ENCODE data around the gene HIVEP2. TPM values are rescaled to one million over a fixed set of nuclear protein-coding genes. Genes with fewer than 3 reads are reported as not detected.

Gene HIVEP2
- total and polyA plus RNA-seq, 2 donors (not counting 3 experiments of a cell fraction or from before 2014, with no cell fraction given): 1.3 to 4.7 TPM

- no TSS peak for BruUV-seq (replicated peaks)
- dilution Hi-C loops (cut with MboI; ENCODE audit: extremely low pct_ligation_motif_present, low sequenced_read_pairs) (no loop called here), intact Hi-C loops (cut with micrococcal nuclease) (no loop called here)
- H3K4me1 ChIP-seq (ENCODE audit: control insufficient read depth, extremely low read depth, insufficient read depth, low read length): no peaks in the 10 kb centered on the region
- H2AFZ ChIP-seq (ENCODE audit: low read depth, low read length): no peak overlapping the region
- ChIA-PET CTCF (interaction anchor here (0.7 to 0.9 kb wide), 3 partner anchors 9 to 22 kb away, joined by 3 read pairs; no protein-coding TSS in a partner anchor), POLR2A (no interaction called here)
- no peak for DNase-seq (ENCODE audit: low read depth, low spot score)
- TF ChIP-seq FOS (IDR thresholded peaks at IDR 0.05; ENCODE audit: borderline replicate concordance, insufficient read depth, low read length) (no peak), JUN (IDR thresholded peaks at IDR 0.05; ENCODE audit: borderline replicate concordance, insufficient read depth, insufficient read length, low read depth) (no peak), POLR2A (IDR thresholded peaks at IDR 0.05; ENCODE audit: low read depth, low read length) (no peak), EZH2 (IDR thresholded peaks at IDR 0.05; ENCODE audit: borderline replicate concordance, low read depth, low read length, severe bottlenecking) (no peak), MAX (IDR thresholded peaks at IDR 0.05; ENCODE audit: insufficient read depth, insufficient read length) (no peak), GATA2 (IDR thresholded peaks at IDR 0.05; ENCODE audit: insufficient read depth, insufficient read length, low read depth, low read length) (no peak), MYC (IDR thresholded peaks at IDR 0.05; ENCODE audit: low read depth, low read length) (no peak), CTCF (IDR thresholded peaks at IDR 0.05; ENCODE audit: extremely low read depth in 1 of 2, insufficient read depth in 1 of 2, low read depth in 1 of 2, low read length in 2 of 2) (no peak), POLR2AphosphoS5 (IDR thresholded peaks at IDR 0.05; ENCODE audit: insufficient read depth, low read depth, low read length) (no peak)
- no peak overlapping the region for H3K4me2 ChIP-seq (ENCODE audit: insufficient read depth, low read length)
- H3K9me3 ChIP-seq (replicated peaks; ENCODE audit: control insufficient read depth, insufficient read depth, low read length): no peaks in the 10 kb centered on the region
- no peaks in the 10 kb centered on the region for H3K36me3 ChIP-seq (ENCODE audit: control insufficient read depth in 2 of 2, extremely low read depth in 1 of 2, insufficient read depth in 2 of 2, low read length in 2 of 2)
- no peaks in the 10 kb centered on the region for H3K79me2 ChIP-seq (ENCODE audit: control insufficient read depth, insufficient read depth, low read length)
- no peaks in the 10 kb centered on the region for H3K27me3 ChIP-seq (ENCODE audit: control insufficient read depth in 2 of 2, insufficient read depth in 2 of 2, low read length in 2 of 2)
- no peak for FAIRE-seq
- no peak overlapping the region for H3K4me3 ChIP-seq (replicated peaks in 1 of 3; ENCODE audit: insufficient read depth in 1 of 3, low read depth in 1 of 3, low read length in 3 of 3)
- H3K27ac ChIP-seq (ENCODE audit: insufficient read depth, low read depth, low read length): no peak overlapping the region
- no peaks in the 10 kb centered on the region for H4K20me1 ChIP-seq (replicated peaks; ENCODE audit: control insufficient read depth, extremely low read depth, insufficient read depth, low read length)
- no peak overlapping the region for H3K9ac ChIP-seq (replicated peaks; ENCODE audit: extremely low read depth, insufficient read depth, low read length)
- H3K9me1 ChIP-seq (replicated peaks; ENCODE audit: control insufficient read depth, extremely low read depth, insufficient read depth, low read length): no peaks in the 10 kb centered on the region
Measured at GRCh38 chr6:142810952-142811514, 133.9 kb downstream of the HIVEP2 start.
